Cardiac muscle cell (in vitro differentiated cells and primary cell): ENCODE results near the gene STRIT1. TPM values are rescaled to one million over a fixed set of nuclear protein-coding genes. Genes with fewer than 3 reads are reported as not detected.

Experiments used
- DNase-seq, 2 donors: peaks; one replicate each; pipeline versions ENCODE4 v3.0.0 to v3.0.0-alpha.2; 2010 to 2017; ENCODE audit warnings: low read depth in 1 of 2, low spot score in 1 of 2
- H3K27ac ChIP-seq: fragments of 200-600 bp; sonication (generic); 2 replicates; pipeline ENCODE4 v1.5.1; 2016
- H3K27me3 ChIP-seq: fragments of 200-600 bp; sonication (generic); 2 replicates; pipeline ENCODE4 v1.6.0; 2016; ENCODE audit warnings: control low read depth
- H3K36me3 ChIP-seq: fragments of 200-600 bp; sonication (generic); 2 replicates; pipeline ENCODE4 v1.5.1; 2016; ENCODE audit warnings: control low read depth
- H3K4me1 ChIP-seq: fragments of 200-600 bp; sonication (generic); 2 replicates; pipeline ENCODE4 v1.8.1; 2017; ENCODE audit warnings: low read depth, mild to moderate bottlenecking, mixed run types
- H3K4me3 ChIP-seq: fragments of 200-600 bp; sonication (generic); 2 replicates; pipeline ENCODE4 v1.5.1; 2016; ENCODE audit warnings: mild to moderate bottlenecking
- H3K9me3 ChIP-seq: fragments of 200-600 bp; sonication (generic); 2 replicates; pipeline ENCODE4 v1.5.1; 2017; ENCODE audit warnings: low read depth, mild to moderate bottlenecking, control low read depth
- polyA plus RNA-seq: library from polyadenylated mRNA; unstranded; fragments of >200 nt; fragmentation: Nextera tagmentation; extraction: Ambion mirVana; gene quantifications from 2 replicates; pipeline ENCODE4 v1.2.1, GENCODE V29; 2016
- total RNA-seq: library from RNA; depleted of rRNA; stranded (reverse); fragments of >200 nt; gene quantifications from 2 replicates; pipeline ENCODE4 v1.2.3, GENCODE V29; 2016
- TF ChIP-seq, protein P1 (sequence below): IDR thresholded peaks from 2 replicates; pipeline ENCODE4 v1.5.1; 2012; ENCODE audit warnings: low read depth, mild to moderate bottlenecking, low read length

Gene STRIT1
- total and polyA plus RNA-seq, 2 experiments from 2014 or later, result not detected

DNA sequence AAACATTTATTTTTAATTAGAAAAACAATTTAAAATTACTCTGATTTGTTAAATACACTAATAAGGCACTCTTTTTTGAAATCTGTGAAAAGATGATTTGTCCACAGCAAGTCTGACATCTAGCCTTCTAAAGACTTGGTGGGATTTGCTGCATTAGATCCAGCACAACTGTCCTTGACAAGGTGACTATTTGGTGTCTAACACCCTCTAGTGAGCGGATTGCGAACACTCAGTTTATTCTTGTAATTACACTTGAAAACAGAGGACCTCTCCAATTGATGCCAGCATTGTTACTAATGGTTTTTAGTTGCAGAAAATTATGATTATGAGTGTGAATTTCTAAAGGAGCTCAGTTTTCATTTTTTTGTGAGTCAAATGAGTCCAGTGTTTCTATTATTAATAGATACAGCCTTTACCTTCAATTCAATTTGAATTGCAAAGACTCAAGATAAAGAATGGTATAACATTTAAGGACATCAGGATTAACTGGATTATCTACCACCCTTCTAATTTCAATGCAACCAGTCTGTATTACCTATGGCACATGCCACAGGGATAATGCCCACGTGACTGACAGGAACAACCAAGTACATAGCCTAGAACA lies 29.7 kb upstream of the STRIT1 start:
- H3K27me3 ChIP-seq, result no peaks in the 10 kb centered on the region
- H3K36me3 ChIP-seq, result no peaks in the 10 kb centered on the region
- TF ChIP-seq, protein P1, sequence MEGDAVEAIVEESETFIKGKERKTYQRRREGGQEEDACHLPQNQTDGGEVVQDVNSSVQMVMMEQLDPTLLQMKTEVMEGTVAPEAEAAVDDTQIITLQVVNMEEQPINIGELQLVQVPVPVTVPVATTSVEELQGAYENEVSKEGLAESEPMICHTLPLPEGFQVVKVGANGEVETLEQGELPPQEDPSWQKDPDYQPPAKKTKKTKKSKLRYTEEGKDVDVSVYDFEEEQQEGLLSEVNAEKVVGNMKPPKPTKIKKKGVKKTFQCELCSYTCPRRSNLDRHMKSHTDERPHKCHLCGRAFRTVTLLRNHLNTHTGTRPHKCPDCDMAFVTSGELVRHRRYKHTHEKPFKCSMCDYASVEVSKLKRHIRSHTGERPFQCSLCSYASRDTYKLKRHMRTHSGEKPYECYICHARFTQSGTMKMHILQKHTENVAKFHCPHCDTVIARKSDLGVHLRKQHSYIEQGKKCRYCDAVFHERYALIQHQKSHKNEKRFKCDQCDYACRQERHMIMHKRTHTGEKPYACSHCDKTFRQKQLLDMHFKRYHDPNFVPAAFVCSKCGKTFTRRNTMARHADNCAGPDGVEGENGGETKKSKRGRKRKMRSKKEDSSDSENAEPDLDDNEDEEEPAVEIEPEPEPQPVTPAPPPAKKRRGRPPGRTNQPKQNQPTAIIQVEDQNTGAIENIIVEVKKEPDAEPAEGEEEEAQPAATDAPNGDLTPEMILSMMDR, result peak; percentile 76
- H3K4me1 ChIP-seq, result no peaks in the 10 kb centered on the region
- H3K27ac ChIP-seq, result no peak overlapping the region
- DNase-seq, result peak; percentile 83 to 90
- no peak overlapping the region for H3K4me3 ChIP-seq
- H3K9me3 ChIP-seq, result no peaks in the 10 kb centered on the region

DNA sequence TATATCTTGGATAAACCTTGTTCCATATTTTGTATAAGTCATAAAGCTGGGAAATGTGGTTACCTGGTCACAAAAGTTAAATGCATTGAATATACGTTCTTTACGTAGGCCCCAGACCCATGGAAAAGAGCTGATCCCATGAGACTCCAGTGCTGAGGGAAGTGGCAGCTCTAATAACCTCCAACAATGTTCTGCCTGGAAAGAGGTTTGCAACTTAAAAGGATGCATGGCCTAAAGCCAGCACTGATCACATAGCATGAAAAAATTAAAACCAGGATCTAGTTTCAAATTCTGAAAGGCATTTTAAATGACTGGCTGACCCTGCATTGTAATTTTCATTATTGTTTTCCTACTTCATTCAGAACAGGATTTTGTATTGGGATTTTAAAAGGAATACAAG lies 27.9 kb upstream of the STRIT1 start:
- Histone ChIP-seq H3K36me3 (no peaks in the 10 kb centered on the region), H3K4me3 (no peak overlapping the region), H3K9me3 (no peaks in the 10 kb centered on the region), H3K27me3 (no peaks in the 10 kb centered on the region), H3K4me1 (no peaks in the 10 kb centered on the region), H3K27ac (no peak overlapping the region)
- TF ChIP-seq, protein P1, result no peak
- DNase-seq, result no peak

DNA sequence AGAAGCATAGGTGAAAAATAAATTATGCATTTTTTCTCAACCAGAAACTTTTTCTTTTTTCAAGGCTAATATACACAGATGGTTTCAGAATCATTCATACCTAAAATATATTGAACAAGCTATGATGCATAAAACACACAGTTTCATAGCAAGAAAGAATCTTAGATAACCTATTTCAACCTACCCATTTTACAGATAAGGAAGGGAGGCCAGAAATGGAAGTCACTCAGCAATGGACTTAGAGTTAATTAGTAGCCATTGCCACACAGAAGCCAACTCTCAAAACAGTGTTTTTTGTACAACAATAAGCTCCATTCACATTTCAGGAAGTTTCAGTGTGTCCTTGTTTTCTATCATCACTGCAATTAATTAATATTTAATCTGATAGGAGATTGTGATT lies 27.5 kb upstream of the STRIT1 start:
- no peaks in the 10 kb centered on the region for H3K9me3 ChIP-seq
- no peak overlapping the region for H3K4me3 ChIP-seq
- no peaks in the 10 kb centered on the region for H3K27me3 ChIP-seq
- DNase-seq, result no peak
- H3K27ac ChIP-seq, result no peak overlapping the region
- no peaks in the 10 kb centered on the region for H3K36me3 ChIP-seq
- TF ChIP-seq, protein P1, result no peak
- H3K4me1 ChIP-seq, result no peaks in the 10 kb centered on the region

DNA sequence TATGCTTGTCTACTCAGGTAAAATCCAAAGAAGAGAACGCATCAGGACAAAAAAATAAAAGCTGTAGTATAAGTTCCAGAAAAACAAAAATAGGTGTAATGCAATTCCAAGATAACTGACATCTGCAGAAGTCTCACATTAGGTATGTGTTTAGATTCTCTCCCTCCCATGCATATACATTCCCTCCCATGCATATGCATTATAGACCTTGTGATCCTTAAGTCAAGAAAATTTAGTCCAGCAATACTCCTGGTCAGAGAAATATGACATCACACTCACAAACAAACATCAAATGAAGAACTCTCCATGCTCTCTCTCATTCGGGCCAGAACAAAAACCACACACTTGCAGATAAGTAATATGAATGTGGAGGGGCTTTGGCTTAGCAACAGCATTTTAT lies 25.3 kb upstream of the STRIT1 start:
- no peaks in the 10 kb centered on the region for H3K27me3 ChIP-seq
- no peak overlapping the region for H3K4me3 ChIP-seq
- H3K9me3 ChIP-seq, result no peaks in the 10 kb centered on the region
- TF ChIP-seq, protein P1, result no peak
- no peaks in the 10 kb centered on the region for H3K36me3 ChIP-seq
- no peak for DNase-seq
- no peak overlapping the region for H3K27ac ChIP-seq
- no peaks in the 10 kb centered on the region for H3K4me1 ChIP-seq

DNA sequence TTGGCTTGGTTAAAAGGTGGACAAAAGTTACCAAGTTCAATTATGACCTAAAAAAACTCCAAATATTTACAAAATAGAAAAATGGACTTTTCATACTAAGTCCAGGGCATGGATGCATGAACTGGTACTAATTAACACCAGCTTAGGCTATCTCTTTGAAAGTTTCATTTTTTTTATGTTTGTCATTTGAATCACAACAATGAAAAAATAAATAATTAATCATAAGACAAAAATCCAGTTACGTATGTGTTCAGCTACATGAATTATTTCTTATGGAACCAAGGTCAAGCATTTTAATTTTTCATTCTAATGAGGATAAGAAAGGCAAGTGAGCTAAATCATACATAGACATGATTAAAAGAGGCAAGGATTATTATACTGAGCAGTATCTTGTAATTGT lies 23.7 kb upstream of the STRIT1 start:
- Histone ChIP-seq H3K4me3 (no peak overlapping the region), H3K27me3 (no peaks in the 10 kb centered on the region), H3K27ac (no peak overlapping the region), H3K36me3 (no peaks in the 10 kb centered on the region), H3K4me1 (peaks cover 11% of the 10 kb centered on the region), H3K9me3 (no peaks in the 10 kb centered on the region)
- TF ChIP-seq, protein P1, result no peak
- DNase-seq, result no peak
